HCT116 (cell line): ENCODE data around the gene PLCG2. TPM values are rescaled to one million over a fixed set of nuclear protein-coding genes. Genes with fewer than 3 reads are reported as not detected.

ENCODE experiments used
- ATAC-seq: fragments of 200-7000 bp; cut with Tn5 transposase; 2 replicates; pipeline ENCODE4 v1.9.1; 2020; ENCODE audit warnings: mild to moderate bottlenecking, moderate library complexity
- BruUV-seq: library from RNA; stranded (reverse); fragments of 400-500 nt; replicated peaks from 2 replicates; lab custom pipeline; 2021; lab: Mats Ljungman, UMichigan
- CTCF ChIA-PET: fragments of 300-600 bp; sonication (Branson Sonifier 250); formaldehyde crosslinking; loops from one replicate; lab custom pipeline; 2021; ENCODE audit warnings: antibody characterized with exemption; lab: Charles Lee
- POLR2A ChIA-PET: fragments of 300-600, 350-600 bp; sonication (Branson Sonifier 250); formaldehyde crosslinking; loops from one replicate; lab custom pipeline; 2021; ENCODE audit warnings: antibody characterized with exemption; lab: Charles Lee
- RAD21 ChIA-PET, 2 experiments: fragments of 300-600 bp; sonication (Branson Sonifier 250); formaldehyde crosslinking; loops; one replicate each; lab custom pipeline; 2023; ENCODE audit warnings: low total read pairs in 2 of 2; ENCODE audit not compliant: uncharacterized antibody in 2 of 2, unreplicated experiment in 2 of 2, low non-redundant PET in 1 of 2; lab: Charles Lee
- DNase-seq: peaks from one replicate; pipeline ENCODE4 v3.0.0-alpha.2; 2010; ENCODE audit warnings: low read depth, low spot score
- H2AFZ ChIP-seq: fragments of 200-600 bp; shearing (Covaris generic), sonication (generic); 2 replicates; pipeline ENCODE4 v1.6.1; 2017; ENCODE audit warnings: low read depth, mixed run types, mixed read lengths, antibody characterized with exemption, low read length; ENCODE audit not compliant: poor library complexity, severe bottlenecking
- H3K27ac ChIP-seq: 2 replicates; pipeline ENCODE4 v1.5.1; 2012; ENCODE audit warnings: low read depth, low read length
- H3K27me3 ChIP-seq: fragments of 200-600 bp; sonication (generic); 2 replicates; pipeline ENCODE4 v1.6.1; 2016; ENCODE audit warnings: mixed run types, low read length, mixed read lengths; ENCODE audit not compliant: insufficient read depth
- H3K36me3 ChIP-seq, 2 experiments: fragments of 200-500 bp in 1 of 2; fragments of 200-600 bp in 1 of 2; sonication (Bioruptor generic) in 1 of 2; sonication (generic) in 1 of 2; 2 replicates each; pipeline versions ENCODE4 v1.5.1 to v1.6.1; 2014 to 2016; ENCODE audit warnings: low read length in 2 of 2, inconsistent platforms in 1 of 2, mixed read lengths in 1 of 2, mixed run types in 1 of 2; ENCODE audit not compliant: insufficient read depth in 2 of 2, control insufficient read depth in 1 of 2
- H3K4me1 ChIP-seq, 2 experiments: fragments of 200-600 bp in 1 of 2; sonication (generic) in 1 of 2; 2 replicates each; pipeline versions ENCODE4 v1.5.1 to v1.6.1; 2012 to 2017; ENCODE audit warnings: low read length in 2 of 2, inconsistent platforms in 1 of 2, mild to moderate bottlenecking in 1 of 2, mixed read lengths in 1 of 2, mixed run types in 1 of 2, moderate library complexity in 1 of 2; ENCODE audit not compliant: insufficient read depth in 2 of 2, control insufficient read depth in 1 of 2
- H3K4me2 ChIP-seq: fragments of 200-600 bp; sonication (generic); 2 replicates; pipeline ENCODE4 v1.6.1; 2017; ENCODE audit warnings: mixed run types, low read length, mixed read lengths
- H3K4me3 ChIP-seq, 2 experiments: fragments of 200-600 bp in 1 of 2; sonication (generic) in 1 of 2; replicated peaks in 1 of 2; 2 replicates each; pipeline ENCODE4 v1.5.1; 2011 to 2016; ENCODE audit warnings: low read length in 2 of 2, control low read depth in 1 of 2, low read depth in 1 of 2, mild to moderate bottlenecking in 1 of 2, mixed read lengths in 1 of 2, mixed run types in 1 of 2
- H3K79me2 ChIP-seq: fragments of 200-600 bp; sonication (generic); 2 replicates; pipeline ENCODE4 v1.6.1; 2017; ENCODE audit warnings: mild to moderate bottlenecking, mixed run types, low read length, moderate library complexity, mixed read lengths; ENCODE audit not compliant: insufficient read depth
- H3K9ac ChIP-seq: fragments of 200-600 bp; sonication (generic); 2 replicates; pipeline ENCODE4 v1.6.1; 2016; ENCODE audit warnings: low read length, mixed read lengths
- H3K9me2 ChIP-seq: fragments of 200-600 bp; sonication (generic), shearing (Covaris generic); 2 replicates; pipeline ENCODE4 v1.6.1; 2017; ENCODE audit warnings: mixed run types, mild to moderate bottlenecking, moderate library complexity; ENCODE audit not compliant: insufficient read depth
- H3K9me3 ChIP-seq, 2 experiments: fragments of 200-500 bp in 1 of 2; fragments of 200-600 bp in 1 of 2; sonication (Bioruptor generic) in 1 of 2; sonication (generic) in 1 of 2; 2 replicates each; pipeline ENCODE4 v1.6.1; 2014 to 2017; ENCODE audit warnings: low read length in 2 of 2, mixed read lengths in 2 of 2, inconsistent platforms in 1 of 2, low read depth in 1 of 2, mild to moderate bottlenecking in 1 of 2, mixed run types in 1 of 2, moderate library complexity in 1 of 2; ENCODE audit not compliant: control insufficient read depth in 1 of 2, insufficient read depth in 1 of 2
- H4K20me1 ChIP-seq: fragments of 200-600 bp; sonication (generic), shearing (Covaris generic); 2 replicates; pipeline ENCODE4 v1.6.1; 2017; ENCODE audit warnings: mixed run types, mild to moderate bottlenecking, moderate library complexity; ENCODE audit not compliant: insufficient read depth
- EGR1 ChIP-seq: IDR thresholded peaks from 2 replicates; pipeline ENCODE4 v1.6.1; 2012; ENCODE audit warnings: low read depth
- ELF1 ChIP-seq: IDR thresholded peaks from 2 replicates; pipeline ENCODE4 v1.6.1; 2012; ENCODE audit warnings: low read depth, borderline replicate concordance
- EZH2 ChIP-seq: fragments of 200-600 bp; sonication (generic); IDR thresholded peaks from 2 replicates; pipeline ENCODE4 v1.6.1; 2017; ENCODE audit warnings: antibody characterized with exemption, mixed run types
- FOSL1 ChIP-seq: IDR thresholded peaks from 2 replicates; pipeline ENCODE4 v1.6.1; 2012; ENCODE audit warnings: low read depth
- SRF ChIP-seq: IDR thresholded peaks from 2 replicates; pipeline ENCODE4 v1.6.1; 2012; ENCODE audit warnings: low read depth
- YY1 ChIP-seq: IDR thresholded peaks from 2 replicates; pipeline ENCODE4 v1.6.1; 2011; ENCODE audit warnings: low read length, low read depth, moderate library complexity, mild to moderate bottlenecking; ENCODE audit not compliant: insufficient replicate concordance; ENCODE audit errors: extremely low read depth
- intact Hi-C: fragments of 100-400 bp; cut with micrococcal nuclease; formaldehyde crosslinking; loops from 2 replicates; pipeline ENCODE4 v1.10.0; 2022
- total RNA-seq: library from RNA; stranded (reverse); gene quantifications from one replicate; pipeline ENCODE4 v1.2.1, GENCODE V29; 2021; ENCODE audit not compliant: unreplicated experiment
- TF ChIP-seq, protein P1 (sequence below), 3 experiments: fragments of 200-600 bp in 1 of 3; sonication (generic) in 1 of 3; IDR thresholded peaks in 2 of 3; conservative IDR thresholded peaks in 1 of 3; 2 replicates each; pipeline ENCODE4 v1.5.1; 2012 to 2017; ENCODE audit warnings: low read depth in 2 of 3, low read length in 2 of 3, antibody characterized with exemption in 1 of 3, borderline replicate concordance in 1 of 3, control low read depth in 1 of 3, mild to moderate bottlenecking in 1 of 3, mixed read lengths in 1 of 3, mixed run types in 1 of 3, moderate library complexity in 1 of 3; ENCODE audit not compliant: insufficient read depth in 1 of 3
- TF ChIP-seq, protein P2 (sequence below): IDR thresholded peaks from 2 replicates; pipeline ENCODE4 v1.6.1; 2012; ENCODE audit warnings: low read depth

The PLCG2 gene
- total RNA-seq, 1 experiment from 2014 or later: 31.2 TPM

DNA sequence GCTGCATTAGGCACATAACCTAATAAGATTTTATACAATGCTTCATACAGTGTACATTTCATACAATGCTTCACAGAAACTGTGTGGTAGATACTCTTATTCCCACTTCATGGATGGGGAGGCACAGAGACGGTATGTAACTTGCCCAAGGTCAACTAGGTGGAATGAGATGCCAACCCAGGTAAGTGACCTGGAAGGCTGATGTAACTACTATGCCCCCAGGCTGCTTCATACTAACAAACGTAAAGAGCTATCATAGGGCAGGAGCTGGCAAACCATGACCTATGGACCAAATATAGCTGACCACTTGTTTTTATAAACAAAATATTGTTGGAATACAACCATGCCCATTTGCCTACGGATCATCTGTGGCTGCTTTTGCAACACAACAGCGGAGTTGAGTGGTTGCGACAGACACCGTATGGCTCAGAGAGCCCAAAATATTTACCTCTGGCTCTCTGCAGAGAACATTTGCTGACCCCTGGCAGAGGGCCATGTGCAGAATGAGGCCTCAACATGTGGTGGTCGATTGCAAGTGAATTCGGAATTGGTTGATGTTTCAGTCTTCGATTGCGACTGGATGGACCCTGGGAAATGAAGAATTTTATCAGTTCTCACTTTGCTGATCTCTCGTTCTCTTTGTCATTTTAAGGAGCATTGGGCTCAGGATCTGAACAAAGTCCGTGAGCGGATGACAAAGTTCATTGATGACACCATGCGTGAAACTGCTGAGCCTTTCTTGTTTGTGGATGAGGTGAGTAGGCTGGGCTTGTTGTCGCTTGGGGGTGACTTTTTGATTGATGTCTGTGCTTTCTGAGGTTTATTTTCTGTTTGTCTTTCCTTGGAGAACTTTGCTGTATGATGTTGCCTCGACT, 109.7 kb downstream of the PLCG2 start:
- Histone ChIP-seq H3K27me3 (no peaks in the 10 kb centered on the region), H3K9ac (no peak overlapping the region), H3K79me2 (no peaks in the 10 kb centered on the region), H3K27ac (no peak overlapping the region), H3K4me2 (no peak overlapping the region), H3K9me3 (no peaks in the 10 kb centered on the region), H2AFZ (no peak overlapping the region)
- intact Hi-C loops: loop anchor here (5.0 kb wide), 1 partner anchor 521 kb away; no protein-coding TSS in a partner anchor
- POLR2A ChIA-PET: no interaction called here
- BruUV-seq: no TSS peak
- CTCF ChIA-PET: interaction anchor here (1.1 to 4.4 kb wide), 5 partner anchors 9 to 341 kb away, joined by 5 to 39 read pairs (median 9); no protein-coding TSS in a partner anchor
- ATAC-seq: no peak
- TF ChIP-seq, protein P1, sequence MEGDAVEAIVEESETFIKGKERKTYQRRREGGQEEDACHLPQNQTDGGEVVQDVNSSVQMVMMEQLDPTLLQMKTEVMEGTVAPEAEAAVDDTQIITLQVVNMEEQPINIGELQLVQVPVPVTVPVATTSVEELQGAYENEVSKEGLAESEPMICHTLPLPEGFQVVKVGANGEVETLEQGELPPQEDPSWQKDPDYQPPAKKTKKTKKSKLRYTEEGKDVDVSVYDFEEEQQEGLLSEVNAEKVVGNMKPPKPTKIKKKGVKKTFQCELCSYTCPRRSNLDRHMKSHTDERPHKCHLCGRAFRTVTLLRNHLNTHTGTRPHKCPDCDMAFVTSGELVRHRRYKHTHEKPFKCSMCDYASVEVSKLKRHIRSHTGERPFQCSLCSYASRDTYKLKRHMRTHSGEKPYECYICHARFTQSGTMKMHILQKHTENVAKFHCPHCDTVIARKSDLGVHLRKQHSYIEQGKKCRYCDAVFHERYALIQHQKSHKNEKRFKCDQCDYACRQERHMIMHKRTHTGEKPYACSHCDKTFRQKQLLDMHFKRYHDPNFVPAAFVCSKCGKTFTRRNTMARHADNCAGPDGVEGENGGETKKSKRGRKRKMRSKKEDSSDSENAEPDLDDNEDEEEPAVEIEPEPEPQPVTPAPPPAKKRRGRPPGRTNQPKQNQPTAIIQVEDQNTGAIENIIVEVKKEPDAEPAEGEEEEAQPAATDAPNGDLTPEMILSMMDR (IDR thresholded peaks at IDR 0.05 in 2 of 3, conservative IDR thresholded peaks at IDR 0.05 in 1 of 3; ENCODE audit: borderline replicate concordance in 1 of 3, insufficient read depth in 1 of 3, low read depth in 2 of 3, low read length in 2 of 3): no peak
- TF ChIP-seq, protein P2, sequence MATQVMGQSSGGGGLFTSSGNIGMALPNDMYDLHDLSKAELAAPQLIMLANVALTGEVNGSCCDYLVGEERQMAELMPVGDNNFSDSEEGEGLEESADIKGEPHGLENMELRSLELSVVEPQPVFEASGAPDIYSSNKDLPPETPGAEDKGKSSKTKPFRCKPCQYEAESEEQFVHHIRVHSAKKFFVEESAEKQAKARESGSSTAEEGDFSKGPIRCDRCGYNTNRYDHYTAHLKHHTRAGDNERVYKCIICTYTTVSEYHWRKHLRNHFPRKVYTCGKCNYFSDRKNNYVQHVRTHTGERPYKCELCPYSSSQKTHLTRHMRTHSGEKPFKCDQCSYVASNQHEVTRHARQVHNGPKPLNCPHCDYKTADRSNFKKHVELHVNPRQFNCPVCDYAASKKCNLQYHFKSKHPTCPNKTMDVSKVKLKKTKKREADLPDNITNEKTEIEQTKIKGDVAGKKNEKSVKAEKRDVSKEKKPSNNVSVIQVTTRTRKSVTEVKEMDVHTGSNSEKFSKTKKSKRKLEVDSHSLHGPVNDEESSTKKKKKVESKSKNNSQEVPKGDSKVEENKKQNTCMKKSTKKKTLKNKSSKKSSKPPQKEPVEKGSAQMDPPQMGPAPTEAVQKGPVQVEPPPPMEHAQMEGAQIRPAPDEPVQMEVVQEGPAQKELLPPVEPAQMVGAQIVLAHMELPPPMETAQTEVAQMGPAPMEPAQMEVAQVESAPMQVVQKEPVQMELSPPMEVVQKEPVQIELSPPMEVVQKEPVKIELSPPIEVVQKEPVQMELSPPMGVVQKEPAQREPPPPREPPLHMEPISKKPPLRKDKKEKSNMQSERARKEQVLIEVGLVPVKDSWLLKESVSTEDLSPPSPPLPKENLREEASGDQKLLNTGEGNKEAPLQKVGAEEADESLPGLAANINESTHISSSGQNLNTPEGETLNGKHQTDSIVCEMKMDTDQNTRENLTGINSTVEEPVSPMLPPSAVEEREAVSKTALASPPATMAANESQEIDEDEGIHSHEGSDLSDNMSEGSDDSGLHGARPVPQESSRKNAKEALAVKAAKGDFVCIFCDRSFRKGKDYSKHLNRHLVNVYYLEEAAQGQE: no peak
- no peak for TF ChIP-seq YY1
- TF ChIP-seq FOSL1: no peak
- TF ChIP-seq EZH2: no peak
- no peak for TF ChIP-seq SRF
- no peak for TF ChIP-seq EGR1
- no peak for TF ChIP-seq ELF1
- TF ChIP-seq, all 23 proteins: peak for 0
- no peaks in the 10 kb centered on the region for H3K4me1 ChIP-seq
- no peak for DNase-seq
- H3K36me3 ChIP-seq: peaks cover 0 to 6% of the 10 kb centered on the region in 2 experiments; a peak in 1 of 4 replicates
- H4K20me1 ChIP-seq: no peaks in the 10 kb centered on the region
- H3K9me2 ChIP-seq: no peaks in the 10 kb centered on the region
- RAD21 ChIA-PET: no interaction called here
- no peak overlapping the region for H3K4me3 ChIP-seq
